NCI-H128 (cell line): ENCODE data around the gene ZNF470.

ENCODE experiments used
- DNase-seq: peaks from one replicate; lab custom pipeline; 2025; ENCODE audit not compliant: unreplicated experiment; lab: John Stamatoyannopoulos, UW

The ZNF470 gene

DNA sequence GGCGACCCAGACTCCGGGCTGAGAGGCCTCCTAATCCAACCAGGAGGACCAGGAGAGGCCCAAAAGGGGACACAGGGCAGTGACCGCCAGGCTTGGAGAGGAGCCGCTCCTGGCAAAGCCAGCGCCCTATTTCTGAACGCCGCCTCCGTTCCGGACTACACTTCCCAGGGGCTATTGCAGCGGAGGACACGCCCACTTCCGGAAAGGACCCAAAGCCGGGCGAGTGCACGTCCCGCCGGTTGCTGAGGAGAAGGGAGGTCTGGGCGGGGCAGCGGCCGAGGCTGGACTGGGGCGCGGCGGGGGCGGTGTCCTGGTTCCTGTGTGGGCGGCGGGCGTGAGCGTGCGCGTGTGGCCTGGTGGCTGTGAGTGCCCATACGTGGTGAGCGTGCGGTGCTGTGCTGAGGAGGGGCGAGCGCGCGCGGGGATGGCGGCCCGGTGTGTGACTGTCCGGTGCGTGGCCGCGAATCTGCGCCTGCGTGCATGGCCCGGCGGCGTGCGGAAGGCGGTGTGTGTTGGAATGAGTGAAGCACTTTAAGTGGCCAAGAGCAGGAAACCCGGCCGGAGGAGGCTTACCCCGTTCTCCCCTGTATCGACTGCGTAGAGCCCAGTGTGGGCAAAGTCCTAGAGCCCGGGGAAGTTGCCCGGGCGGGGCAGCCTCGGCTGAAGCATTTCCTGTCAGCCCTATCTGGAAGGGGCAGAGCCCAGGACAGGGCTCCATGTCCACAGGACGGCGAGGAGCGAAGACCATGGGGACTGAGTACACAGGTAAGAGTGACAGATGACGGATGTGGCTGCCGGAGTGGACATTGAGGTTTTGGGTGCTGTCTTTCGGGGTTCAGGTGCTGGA, at the start of gene ZNF470:
TSS of gene ZNF470 (plus strand) at position 195 of the 847 bp plus-strand sequence. CDS start 2,844 bp downstream, outside the sequence.
- DNase-seq = peak; percentile 45

DNA sequence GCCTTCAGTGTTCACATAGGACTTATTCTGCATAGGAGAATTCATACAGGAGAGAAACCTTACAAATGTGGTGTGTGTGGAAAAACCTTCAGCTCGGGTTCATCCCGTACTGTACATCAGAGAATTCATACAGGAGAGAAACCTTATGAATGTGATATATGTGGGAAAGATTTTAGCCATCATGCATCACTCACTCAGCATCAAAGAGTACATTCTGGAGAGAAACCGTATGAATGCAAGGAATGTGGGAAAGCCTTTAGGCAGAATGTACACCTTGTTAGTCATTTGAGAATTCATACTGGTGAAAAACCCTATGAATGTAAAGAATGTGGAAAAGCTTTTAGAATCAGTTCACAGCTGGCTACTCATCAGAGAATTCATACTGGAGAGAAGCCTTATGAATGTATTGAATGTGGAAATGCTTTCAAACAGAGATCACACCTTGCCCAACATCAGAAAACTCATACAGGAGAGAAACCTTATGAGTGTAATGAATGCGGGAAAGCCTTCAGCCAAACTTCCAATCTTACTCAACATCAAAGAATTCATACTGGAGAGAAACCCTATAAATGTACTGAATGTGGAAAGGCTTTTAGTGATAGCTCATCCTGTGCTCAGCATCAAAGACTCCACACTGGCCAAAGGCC, 41.9 kb upstream of the ZNF470 start:
- no peak for DNase-seq

DNA sequence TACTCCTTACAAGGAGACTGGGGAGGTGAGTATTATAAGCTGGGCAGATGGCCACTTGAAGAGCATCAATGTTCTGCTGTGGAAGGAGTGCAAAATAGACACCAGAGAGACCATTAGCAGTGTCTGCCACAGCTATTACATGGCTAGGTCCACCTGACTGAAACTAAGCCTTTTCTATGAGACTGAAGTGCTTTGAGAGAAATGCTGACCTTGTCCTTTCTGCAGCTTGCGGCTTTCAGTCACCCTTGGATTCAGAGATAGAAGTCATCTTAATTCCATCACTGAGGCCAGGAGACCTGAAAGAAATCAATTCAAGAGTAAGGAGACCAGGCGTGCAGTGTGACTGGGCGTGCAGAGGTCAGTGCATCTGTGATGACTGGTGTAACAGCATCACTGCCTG, 29.8 kb upstream of the ZNF470 start:
- no peak for DNase-seq

DNA sequence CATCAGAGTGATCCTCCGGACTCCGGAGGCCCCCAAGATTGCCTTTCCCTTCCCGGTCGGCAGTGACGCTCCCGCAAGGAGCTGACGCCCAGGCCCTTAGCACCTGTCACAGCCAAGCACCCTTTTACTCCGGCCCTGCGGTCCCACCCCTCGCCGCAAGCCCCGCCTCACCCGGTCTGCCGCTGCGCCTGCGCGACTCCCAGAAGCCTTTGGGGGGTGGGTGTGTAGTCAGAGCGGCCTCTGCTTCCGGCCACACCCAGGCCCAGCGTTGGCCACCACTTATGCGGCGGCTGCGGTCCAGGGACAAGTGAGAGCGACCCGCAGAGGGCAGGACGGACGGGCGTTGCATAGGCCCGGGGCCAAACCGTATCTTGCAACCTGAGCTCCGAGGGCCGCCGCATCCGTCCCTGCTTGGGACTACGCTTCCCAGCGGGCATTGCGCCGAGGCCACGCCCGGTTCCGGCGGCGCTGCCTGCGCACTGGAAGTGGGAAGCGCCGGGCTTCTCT, 29.0 kb upstream of the ZNF470 start:
- DNase-seq = peak; percentile 80

DNA sequence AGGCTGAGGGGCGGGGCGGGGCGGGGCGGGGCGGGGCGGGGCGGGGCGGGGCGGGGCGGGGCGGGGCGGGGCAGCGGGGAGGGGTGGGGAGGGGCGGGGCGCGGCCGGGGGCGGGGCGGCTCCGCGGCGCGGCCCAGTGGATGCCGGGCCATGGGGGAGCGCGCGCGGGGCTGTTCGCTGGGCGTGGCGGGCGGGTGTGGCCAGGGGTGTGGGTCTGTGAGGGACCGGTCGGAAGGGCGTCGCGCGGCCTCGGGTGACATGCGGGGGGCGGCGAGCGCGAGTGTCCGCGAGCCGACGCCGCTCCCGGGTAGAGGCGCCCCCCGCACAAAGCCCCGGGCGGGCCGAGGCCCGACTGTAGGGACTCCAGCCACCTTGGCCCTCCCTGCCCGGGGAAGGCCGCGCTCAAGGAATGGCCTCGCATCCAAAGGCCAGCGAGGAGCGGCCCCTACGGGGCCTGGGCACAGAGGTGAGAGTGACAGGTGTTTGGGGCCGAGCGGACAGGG, 28.5 kb upstream of the ZNF470 start, which contains the start of gene ZFP28:
TSS of gene ZFP28 (plus strand) at position 188 of the 503 bp plus-strand sequence. CDS start at position 259, 71 bp downstream.
- peak; percentile 51 for DNase-seq

DNA sequence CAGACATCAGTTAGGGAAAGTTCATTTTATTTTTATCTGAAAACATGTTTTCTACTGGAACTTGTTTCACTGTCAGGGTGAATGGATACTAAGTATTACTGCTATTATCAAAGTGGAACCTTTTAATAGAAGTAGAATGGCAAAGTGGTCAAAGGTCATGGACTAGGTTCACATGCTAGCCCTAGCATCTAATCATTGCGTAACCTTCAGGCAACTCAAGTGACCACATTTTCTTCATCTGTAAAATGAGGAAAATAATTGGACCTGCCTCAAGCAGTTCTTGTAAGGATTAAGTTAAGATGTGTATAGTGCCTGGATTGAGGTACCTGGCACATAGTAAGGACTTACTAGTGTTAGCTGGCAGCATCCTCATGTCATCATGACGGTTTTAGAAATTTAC, 23.5 kb upstream of the ZNF470 start:
- no peak for DNase-seq

DNA sequence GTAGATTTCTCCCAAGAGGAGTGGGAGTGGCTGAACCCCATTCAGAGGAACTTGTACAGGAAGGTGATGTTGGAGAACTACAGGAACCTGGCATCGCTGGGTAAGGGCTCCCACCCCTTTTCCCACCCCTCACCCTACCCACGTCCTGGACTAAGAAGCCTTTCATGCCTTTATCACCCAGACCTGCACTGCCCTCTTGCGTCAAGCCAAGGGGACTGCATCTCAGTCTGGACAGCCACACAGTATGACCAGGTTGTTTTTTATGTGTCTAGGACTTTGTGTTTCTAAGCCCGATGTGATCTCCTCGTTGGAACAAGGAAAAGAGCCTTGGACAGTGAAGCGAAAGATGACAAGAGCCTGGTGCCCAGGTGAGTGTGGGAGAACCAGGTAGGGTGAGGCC, 19.7 kb upstream of the ZNF470 start:
- no peak for DNase-seq

DNA sequence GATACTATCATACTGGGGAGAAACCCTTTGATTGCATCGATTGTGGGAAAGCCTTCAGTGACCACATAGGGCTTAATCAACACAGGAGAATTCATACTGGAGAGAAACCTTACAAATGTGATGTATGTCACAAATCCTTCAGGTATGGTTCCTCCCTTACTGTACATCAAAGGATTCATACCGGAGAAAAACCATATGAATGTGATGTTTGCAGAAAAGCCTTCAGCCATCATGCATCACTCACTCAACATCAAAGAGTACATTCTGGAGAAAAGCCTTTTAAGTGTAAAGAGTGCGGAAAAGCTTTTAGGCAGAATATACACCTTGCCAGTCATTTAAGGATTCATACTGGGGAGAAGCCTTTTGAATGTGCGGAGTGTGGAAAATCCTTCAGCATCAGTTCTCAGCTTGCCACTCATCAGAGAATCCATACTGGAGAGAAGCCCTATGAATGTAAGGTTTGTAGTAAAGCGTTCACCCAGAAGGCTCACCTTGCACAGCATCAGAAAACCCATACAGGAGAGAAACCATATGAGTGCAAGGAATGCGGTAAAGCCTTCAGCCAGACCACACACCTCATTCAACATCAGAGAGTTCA, 12.9 kb upstream of the ZNF470 start:
- no peak for DNase-seq

DNA sequence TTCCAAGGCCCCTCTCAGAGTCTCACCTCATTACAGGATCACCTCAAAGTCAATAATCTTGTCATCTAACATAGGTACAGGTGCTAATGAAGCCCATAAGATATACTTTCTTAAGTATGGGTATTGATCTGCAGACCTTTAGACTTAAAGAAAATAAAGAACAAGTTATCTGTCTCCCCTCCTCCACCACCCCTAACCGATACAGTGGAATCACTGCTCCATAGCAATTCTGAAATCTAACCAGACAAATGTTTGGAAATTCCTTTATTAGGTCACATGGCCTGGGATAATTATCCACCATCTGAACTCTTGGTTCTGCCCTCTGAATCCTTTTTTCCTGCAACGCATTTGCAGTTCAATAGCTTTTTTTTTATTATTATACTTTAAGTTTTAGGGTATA, 4.5 kb upstream of the ZNF470 start:
- no peak for DNase-seq

DNA sequence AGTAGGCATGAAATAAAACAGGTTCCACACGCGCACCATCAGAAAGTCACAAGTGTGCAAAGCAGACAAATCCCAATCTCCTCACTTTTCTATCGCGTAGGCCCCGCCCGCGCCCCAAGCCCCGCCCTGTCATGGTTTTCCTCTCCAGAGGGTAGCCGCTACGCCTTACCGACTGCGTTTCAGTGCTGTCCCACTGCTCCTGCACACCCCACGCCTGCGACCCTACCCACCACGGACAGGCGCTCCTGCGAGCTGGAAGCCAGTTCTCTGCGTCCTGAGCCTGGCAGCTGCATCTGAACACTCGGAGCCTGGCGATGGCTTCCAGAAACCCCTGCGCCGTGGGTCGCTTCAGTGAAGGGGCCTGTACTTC, 379 bp upstream of the ZNF470 start:
- DNase-seq = no peak

DNA sequence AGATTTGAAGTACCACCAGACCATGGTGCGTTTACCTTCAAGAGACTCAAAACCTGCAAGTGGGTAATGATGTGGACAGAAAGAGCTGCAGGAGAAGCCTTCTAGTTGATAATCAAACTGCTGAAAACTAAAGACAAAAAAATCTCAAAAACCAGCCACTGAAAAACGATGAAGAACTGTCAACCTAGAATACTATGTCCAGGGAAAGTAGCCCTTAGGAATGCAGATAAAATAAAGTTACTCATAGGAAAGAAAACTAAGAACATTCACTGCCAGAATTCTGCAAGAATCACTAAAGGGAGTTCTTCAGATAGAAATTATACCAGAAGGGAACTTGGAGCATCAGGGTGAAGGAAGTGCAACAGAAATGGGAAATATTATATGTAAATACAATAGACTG, 5.3 kb downstream of the ZNF470 start:
- DNase-seq = no peak

DNA sequence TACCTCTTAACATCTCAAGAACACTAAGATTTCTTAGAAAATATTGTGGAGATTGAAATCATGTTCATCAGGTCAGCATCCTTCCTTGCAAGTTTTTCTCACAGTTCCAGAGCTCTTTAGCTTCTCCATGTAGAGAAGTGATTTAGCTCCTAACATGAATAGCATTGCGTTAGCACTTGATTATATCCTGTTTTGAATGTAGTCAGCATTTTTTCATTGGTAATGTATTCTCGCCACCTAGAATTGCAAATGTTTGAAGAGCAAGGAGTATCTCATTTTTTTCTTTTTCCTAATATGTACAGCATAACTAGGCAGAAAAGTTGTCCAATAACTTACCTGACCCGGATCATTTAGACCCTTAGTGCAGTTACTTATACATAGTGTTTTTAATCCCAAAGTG, 6.6 kb downstream of the ZNF470 start:
- no peak for DNase-seq

DNA sequence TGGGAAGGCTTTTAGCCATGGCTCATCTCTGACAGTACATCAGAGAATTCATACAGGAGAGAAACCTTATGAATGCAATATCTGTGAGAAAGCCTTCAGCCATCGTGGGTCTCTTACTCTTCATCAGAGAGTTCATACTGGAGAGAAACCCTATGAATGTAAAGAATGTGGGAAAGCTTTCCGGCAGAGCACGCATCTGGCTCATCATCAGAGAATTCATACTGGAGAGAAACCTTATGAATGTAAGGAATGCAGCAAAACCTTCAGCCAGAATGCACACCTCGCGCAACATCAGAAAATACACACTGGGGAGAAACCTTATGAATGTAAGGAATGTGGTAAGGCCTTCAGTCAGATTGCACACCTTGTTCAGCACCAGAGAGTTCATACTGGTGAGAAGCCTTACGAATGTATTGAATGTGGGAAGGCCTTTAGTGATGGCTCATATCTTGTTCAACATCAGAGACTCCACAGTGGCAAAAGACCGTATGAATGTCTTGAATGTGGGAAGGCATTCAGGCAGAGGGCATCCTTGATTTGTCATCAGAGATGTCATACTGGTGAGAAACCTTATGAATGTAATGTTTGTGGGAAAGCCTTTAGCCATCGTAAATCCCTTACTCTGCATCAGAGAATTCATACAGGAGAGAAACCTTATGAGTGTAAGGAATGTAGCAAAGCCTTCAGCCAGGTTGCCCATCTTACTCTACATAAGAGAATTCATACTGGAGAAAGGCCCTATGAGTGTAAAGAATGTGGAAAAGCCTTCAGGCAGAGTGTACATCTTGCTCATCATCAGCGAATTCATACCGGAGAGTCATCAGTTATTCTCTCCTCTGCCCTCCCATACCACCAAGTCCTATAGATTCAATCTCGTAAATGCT, 10.7 kb downstream of the ZNF470 start:
- no peak for DNase-seq

DNA sequence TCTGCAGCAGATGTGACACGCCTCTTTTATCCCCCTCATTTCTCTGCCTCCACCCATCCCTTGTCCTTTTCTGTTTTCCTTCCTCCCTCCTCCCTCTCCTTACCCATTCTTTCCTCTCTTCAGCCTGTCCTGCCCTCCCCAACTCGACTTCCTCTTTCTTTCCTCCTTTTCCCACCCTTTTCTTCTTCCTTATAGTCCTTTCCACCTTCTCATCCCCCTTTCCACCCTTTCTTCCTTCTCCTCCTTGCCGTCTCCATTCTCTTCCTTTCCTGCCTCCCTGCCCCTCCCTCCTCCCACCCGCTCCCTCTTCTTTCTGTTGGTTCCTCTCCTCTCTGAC, 27.1 kb downstream of the ZNF470 start:
- DNase-seq = no peak

DNA sequence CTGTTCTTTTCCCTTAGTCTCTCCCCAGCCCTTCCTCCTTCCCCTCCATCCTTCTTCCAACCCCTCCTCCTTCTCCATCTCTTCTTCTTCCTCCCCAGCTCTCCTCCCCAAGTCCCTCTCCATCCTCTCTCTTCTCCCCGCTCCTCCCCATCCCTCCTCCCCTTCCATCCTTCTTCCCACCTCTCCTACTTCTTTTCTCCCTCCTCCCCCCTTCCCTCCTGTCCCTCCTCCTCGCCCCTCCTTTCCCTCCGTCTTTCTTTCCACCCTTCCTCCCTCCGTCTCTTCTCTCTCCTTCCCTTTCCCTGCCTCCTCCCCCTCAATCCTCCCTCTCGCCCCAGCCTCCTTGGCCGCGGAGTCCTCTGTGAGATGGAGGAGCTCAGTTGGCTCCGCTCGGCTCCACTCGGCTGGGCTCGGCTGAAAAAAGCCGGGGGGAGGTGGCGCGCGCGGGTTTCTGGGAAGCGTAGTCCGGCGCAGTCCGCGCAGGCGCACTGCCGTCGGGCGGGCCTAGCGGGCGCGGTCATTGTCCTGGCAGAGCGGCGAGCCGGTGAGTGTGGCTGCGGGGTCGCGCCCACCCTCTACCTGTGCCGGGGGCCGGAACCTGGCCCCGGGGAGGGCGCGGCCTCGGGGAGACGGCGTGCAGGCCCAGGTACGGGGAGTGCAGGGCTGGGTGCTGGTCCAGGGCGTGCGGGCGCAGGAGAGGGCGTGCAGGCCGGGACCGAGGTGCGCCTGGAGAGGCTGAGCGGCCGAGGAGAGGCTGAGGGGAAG, 27.7 kb downstream of the ZNF470 start, which contains the start of gene ZNF71:
TSS of gene ZNF71 (plus strand) at position 520 of the 765 bp plus-strand sequence. CDS start 6,257 bp downstream, outside the sequence.
- peak; percentile 75 for DNase-seq

DNA sequence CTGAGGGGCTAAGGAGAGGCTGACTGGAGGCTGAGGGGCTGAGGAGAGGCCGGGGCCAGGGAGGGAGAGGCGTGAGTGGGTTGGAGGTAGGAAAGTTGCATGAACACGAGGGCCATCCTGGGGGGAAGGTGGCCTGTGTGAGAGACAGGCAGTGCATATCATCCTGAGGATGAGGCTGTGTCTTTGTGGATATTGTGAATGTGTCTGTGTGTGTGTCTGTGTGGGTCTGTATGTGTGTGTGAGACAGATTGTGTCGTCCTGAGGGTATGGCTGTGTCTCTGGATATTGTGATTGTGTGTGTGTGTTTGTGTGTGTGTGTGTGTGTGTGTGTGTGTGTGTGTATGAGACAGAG, 28.3 kb downstream of the ZNF470 start:
- DNase-seq = no peak

DNA sequence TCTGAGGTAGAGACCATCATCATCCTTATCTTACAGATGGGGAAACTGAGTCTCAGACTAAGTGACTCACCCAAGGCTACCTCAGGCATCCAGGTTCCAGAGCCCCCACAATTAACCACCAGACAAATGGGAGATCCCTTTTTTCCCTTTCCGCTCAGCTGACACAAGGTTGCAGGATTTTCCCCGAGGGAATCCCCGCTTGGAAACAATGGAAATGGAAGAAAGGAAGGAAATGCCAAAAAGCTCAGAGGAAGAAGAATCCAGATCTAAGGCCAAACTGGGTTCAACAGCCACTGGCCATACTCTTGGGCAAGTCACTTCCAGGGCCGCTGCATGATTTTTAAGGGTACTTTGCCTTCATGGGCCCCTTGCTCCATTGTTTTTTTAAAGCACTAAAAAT, 29.4 kb downstream of the ZNF470 start:
- DNase-seq = no peak

DNA sequence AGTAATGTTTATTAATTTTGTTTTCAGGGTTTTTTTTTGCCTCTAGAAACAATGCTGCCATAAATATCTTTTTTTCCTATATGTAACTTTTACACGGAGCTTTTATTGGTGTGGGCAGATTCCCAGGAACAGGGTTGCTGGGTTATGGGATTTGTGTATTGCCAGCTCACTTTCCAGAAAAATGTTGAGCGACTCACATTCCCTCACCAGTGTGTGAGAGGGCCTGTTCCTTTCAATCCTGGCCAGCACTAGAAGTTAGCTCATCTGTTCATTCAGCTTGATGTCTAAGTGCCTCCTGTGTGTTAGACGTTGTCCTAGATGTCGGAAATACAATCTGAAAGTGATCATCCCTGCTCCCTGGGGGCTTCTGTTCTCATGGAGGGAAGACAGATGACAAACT, 30.4 kb downstream of the ZNF470 start:
- DNase-seq = no peak

DNA sequence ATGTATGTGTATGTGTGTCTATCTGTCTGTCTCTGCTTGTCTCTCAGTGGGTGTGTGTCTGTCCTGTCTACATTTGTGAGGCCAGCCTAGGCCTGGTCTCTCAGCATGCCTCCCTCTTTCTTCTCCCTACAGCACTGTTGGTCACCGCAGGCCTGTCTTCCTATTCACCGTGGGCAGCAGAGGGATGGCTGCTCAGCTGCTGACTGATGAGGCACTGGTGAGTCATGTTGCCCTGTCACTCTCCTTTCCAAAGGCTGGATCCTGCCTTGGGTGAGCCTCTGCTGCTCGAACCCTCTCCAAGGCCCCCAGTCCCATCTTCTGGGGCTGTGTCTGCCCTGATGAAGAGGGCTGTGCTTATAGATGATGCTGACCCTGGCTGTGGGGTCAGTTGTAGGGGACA, 34.1 kb downstream of the ZNF470 start:
- DNase-seq = no peak

DNA sequence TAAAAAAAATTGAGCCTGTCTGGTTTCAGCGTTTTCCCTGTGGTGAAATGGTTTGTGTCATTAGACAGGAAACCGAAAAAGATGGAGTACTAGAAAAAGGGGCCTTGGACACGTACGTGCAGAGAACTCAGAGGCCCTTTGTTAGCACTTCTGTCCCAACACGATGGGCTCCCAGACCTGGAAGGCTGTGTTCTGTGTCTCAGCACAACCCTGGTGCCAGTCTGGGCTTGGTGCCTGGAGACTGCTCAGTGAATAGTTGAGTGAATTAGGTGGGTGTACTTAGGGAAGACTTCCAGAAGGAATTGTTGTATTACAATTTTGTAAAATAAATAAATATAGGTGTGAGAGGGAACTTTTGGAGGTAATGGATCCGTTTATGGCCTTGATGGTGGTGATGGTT, 36.6 kb downstream of the ZNF470 start:
- no peak for DNase-seq
